GM19043 (cell line): ENCODE data around the gene ARHGEF4.

Experiments used
- ATAC-seq: cut with Tn5 transposase; IDR thresholded peaks from one replicate; pipeline ENCODE4 v1.9.1; 2021; ENCODE audit warnings: low read depth; ENCODE audit not compliant: unreplicated experiment

Gene ARHGEF4

DNA sequence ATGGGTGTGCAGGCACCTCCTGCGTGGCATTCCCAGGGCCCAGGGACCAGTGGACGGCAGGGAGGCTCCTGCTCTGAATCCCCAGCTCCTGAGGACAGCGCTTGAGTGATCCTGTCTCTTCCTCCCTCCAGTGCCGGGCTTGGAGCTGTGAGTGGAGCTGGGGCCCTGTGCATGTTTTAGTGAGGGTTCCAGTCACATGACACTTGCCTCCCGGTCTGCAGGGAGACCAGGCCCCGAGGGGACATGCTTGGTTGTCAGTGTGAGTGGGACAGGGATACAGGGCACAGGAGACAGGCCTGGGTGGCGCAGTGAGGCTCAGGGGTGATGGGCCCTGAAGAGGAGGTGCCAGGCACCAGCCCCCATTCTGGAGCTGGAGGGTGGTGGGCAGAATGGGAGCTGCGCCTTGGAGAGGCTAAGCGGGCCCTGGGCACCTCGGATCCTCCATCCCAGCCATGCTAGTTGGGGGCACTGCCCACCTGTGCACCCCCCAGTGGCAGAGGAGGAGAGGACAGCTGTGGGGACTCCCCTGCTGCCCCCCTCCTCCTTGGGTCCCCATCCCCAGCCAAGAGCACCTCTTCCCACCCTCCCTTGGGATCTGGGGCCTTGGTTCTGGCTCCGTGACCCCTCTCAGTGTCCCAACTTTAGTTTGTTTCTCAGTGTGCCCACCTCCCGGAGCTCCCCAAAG is 12.0 kb downstream of the ARHGEF4 start:
- no peak for ATAC-seq

DNA sequence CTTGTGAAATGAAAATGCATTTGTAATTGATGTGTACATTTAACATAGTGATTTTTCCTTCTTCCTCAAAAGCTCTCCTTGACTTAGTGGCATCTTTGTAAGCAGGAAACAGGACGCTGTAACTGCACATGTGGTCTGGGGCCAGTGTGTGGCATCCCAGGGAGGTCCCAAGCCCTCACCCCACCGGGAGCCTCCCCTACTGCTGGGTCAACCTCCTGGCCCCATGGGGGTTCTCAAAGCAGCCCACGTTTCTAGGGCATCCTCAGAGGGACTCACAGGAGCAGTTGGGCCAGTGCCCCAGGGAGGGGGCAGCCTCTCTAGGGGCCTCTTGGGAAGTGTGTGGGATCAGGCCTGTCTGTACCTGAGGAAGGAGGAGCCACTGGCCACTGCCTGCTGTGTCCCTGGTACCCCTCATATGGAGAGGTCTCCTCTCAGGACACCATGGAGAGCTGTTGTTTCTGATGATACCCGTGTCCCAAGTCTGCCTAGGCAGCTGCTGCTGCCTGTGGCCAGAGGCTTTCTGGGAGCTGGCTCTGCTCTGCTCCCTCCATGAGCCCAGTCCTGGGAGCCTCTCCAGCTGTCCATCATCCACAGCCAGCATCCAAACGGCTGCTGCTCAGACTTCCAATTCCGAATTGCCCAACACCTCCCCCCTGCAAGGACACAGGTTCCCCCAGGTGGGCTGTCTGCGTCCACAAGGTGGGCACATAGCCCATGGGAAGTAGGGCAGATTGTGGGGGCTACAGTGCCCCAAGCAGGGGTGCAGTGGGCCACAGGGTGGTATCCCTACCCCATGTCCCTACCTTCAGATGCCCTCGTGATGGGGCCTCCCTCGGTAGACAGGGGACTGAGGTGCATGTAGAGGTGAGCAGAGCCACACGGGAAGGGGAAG is 13.4 kb downstream of the ARHGEF4 start:
- no peak for ATAC-seq

DNA sequence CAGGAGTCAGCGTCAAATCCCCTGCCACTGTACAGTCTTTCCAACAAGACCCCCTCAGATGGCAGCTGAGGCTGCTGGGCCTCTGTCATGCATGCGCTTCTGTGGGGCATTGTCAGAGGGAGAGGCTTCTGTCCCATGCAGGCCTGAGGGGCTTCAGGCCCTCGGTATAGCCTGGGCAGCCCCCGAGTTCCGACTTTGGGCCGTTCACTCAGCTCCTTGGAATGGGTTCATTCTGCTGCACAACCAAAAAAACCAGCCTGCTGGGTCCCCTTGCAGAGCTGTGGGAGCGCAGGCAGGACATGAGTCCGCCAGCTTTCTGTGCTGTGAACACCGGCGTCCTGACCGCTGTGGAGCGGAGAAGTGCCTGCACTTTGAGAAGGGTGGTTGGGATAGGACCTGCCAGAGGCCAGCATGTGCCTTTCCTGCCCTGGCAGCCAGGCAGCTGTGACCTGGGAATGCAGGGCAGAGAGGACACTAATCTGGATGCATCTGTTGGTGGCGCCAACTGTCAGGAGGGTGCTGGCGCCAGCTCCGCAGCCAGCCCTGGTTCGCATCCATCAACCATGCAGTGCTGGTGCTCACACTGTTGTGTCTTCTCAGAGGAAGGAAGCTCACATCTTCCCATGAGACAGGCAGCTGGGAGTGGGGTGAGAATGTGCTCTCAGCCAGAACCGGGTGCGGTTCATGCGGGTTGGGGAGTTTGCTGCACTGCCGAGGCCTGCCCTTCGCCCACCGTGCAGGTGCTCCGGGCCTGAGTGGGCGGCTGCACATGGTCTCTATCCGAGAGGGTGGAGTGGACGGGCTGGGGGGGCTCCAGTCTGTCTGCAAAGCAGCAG is 14.3 kb downstream of the ARHGEF4 start:
- no peak for ATAC-seq

DNA sequence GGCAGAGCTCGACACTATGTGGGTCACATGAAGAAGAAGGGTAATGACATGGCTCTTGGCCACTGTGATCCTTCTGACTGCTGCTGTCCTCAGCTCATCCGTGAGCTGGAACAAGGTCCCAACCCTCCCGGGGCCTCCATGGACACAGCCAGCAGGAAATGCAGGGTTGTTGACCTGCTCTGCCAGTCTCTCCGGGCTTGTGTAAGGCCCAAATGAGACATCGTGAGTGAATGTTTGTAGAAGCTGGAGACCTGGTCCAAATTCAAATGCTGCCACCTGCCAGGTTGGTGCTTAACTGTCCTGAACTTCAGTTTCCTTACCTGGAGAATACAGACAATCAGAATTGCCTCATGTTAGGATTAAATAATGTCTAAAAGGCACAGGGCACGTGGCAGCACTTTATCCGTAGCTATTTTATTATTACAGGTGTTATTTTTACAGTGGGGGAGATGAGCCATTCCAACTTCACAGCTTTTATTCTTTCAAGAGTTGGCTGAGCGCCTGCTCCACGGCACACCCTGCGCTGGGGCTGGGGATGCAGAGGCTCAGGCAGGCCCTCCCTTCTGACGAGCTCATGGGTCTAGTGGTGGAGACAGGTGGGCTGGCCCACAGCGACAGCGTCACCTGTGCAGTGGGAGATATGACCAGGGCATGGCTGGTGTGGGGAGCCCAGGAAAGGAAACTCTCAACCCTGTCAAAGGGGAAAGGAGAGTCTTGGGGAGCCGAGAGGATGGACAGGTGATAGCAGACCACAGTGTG is 15.1 kb downstream of the ARHGEF4 start:
- no peak for ATAC-seq

DNA sequence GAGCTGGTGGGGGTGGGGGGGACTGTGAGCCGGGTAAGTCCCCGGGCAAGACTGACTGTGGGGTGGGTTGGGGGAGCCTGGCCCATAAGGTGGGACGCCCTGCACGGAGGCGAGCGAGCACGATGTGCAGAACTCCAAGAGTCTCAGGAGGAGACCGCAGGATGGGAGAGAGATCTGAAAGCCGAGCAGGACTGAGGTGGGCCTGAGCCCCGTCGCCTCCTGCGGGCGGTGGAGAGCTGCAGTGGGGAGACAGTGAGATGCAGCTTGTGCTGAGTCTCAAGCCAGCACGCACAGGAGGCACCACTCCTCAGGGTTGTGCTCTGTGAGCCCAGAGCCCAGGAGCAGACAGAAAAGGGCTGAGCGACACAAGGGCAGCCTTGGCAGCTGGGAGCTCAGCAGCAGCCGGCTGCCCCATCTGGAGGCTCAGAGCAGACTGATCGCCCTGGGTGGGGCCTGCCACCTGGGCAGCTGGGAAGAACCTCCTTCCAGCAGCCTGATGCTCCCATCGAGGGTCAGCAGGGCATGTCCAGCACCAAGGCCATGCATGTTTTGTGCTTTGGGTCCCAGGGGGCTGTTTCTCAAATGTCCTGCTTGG is 15.9 kb downstream of the ARHGEF4 start:
- no peak for ATAC-seq

DNA sequence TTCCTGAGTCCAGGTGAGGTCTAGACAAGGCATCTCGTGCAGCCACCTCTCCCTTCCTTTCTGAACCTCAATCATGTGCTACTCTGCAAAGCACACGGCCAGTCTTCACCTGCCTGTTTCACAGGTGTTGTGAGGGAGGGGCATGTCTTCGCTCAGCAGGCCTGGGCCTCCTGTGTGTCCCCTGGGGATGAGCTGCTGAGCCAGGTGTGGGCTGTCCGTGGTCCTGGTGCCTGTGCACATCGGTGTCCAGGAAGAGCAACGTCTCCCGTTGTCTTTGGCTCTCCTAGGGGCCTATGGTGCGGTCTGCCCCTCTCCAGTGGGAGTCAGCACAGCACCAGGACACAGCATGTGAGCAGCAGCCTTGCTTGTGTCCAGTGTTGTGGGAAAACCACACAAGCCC is 16.7 kb downstream of the ARHGEF4 start:
- ATAC-seq: no peak

DNA sequence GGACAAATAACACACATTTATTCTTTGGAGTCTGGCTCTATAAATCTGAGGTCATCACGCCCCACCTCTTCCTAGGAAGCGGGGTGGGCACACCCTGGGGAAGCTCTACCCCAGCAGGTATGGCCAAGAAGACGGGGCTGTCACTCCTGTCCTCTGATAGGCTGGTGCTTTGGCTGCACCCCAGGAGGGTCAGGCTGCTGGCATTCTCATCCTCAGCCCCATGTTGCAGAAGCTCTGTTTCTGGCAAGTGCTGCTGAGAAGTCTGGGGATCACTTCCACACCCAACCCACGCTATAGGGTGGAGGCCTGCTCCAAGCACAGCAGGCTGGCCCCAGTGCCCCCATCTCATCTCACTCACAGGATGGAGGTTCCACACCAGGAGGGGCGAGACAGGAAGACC is 17.6 kb downstream of the ARHGEF4 start:
- no peak for ATAC-seq

DNA sequence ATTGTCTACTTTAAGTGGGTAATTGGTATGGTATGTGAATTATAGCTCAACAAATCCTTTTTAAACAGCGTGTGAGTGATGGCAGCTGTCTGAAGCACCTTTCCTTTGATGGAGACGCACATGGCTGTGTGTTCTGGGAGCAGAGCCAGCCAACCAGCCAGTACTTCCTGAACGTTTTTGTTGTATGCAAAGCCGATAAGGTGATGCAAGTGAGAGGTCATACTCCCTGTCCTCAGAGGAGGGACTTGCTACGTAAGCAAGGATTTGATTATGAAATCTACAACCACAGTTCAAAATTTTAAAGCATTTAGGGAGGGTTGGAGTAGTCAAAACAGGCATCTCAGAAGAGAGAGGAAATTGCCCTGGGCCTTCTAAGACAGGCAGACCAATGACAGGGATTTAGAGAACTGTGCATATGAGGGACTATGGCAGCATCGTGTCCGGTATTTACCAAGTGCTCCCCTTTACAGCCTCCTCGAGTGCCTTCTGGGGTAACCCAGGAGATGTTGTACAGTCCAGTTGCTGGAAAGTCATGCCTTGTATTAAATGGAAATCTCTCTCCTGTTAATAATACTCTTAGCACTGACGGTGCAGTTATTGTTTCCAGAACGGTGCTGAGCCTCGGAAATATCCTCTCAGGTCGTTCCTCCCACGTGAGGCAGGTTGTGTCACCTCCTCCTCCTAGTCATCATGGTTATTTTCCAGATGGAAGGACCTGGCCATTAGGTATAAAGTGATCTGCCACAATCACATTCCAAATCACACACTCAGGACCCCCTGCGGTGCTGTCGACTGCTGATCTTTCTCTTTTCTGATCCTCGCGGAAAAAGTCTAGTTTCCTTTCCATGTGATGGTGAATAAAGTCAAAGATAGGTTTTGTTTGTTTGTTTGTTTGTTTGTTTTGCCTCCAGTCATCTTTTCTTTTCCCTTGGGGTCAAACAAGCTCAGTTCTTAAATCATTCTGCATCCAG is 28.4 kb downstream of the ARHGEF4 start:
- no peak for ATAC-seq

DNA sequence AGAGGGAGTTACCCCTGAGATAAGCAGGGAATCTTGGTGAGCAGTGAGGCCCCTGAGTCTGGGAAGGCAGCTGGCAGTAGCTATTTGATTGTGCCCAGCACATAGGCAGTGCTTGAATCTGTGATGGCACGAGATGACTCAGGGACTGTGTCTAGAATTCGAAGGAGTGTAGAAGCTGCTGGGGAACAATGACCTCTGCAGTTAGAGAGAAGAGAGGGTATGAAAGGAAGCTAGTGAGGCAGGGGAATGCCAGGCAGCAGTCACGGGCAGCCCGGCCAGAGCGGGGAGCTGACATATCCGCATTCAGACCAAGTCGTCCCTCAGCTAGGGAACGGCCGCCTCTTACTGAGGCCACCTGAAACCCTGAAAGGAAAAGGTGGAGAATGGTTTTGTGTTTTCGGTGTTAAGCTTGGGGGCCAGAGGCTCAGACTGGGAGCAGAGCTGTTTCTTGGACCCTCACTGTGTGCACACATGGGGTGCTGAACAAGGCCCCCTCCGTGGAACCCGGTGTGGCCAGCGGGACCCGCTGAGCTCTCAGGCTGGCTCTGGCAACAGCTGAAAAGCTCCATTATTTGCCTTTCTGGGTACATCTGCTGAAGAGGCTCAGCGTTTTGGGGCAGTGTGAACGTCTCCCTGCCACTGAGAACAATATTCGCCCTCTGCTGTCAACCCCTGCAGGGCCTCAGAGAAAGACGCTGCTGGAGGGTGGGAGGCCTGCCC is 32.9 kb downstream of the ARHGEF4 start:
- no peak for ATAC-seq

DNA sequence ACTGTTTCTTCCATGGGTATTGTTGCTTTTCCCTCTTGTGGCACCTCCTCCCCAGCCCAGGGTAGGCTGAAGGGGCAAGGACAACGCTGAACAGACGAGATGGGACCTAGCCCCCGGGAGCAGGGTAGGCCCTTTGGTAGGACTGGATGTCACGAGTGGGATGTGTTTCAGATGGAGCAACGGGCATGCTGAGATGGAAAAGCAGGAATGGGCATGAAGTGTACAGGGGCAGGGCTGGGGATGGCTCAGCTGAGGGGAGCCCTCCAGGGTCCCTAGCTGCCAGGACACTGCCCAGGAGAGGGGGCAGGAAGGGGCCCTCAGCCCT is 33.4 kb downstream of the ARHGEF4 start:
- no peak for ATAC-seq

DNA sequence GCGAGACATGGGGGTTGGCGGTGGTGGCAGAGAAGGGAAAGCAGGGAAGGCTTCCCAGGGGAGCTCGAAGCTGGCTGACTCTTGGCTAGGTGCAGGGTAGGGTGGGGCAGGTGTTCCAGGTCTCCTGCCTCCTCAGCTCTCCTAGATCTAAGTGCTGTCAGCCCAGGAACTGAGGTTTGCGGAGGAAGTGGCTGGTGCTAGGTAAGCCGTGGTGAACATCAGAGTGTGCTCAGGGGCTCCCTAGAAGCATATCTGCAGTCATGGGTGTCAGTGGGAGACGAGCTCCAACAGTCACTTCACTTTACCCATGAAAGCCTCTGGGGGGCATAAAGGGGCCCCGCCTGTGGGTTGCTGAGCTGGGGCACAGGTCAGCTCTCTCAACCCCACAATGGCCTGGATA is 34.1 kb downstream of the ARHGEF4 start:
- no peak for ATAC-seq

DNA sequence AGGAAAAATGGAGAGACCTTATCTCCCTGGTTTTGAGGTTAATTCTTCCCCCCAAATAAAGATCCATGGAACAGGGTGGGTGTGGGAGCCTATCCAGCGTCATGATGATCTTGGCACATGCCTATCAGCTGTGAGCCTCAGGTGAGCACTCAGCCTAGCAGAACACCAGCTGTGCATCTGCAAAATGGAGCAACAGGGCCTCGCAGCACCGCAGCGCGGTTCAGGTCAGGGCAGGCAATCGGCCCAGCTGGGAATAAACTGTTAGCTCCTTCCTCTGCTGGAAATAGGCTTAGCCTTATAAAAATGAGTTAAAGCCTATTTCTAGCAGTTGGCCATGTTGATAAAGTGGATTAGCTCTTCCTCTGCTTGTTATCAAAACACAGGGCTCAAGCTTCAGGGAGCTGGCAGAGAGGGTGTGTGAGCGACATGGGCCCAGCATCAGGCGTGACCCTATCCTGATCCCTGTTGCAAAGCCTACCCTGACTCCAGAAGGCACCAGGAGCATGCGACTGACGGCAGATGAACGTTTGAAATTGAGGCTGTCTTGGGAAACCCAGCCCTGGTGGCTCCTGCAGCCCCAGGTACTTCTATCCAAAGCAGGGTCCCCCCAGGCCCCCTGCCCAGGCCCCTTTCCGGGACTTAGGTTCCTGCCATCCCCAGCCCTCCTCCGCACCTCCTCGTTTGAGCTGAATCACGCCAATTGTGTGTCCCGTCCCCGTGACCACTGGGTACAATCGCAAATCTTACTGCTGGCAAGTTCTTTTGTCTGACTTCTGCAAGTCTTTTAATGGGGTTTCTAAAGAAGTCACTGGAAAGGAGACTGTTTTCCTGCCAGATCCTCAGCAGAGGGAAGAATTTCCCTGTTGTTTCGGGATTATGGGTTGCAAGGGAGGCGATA is 35.4 kb downstream of the ARHGEF4 start:
- no peak for ATAC-seq

DNA sequence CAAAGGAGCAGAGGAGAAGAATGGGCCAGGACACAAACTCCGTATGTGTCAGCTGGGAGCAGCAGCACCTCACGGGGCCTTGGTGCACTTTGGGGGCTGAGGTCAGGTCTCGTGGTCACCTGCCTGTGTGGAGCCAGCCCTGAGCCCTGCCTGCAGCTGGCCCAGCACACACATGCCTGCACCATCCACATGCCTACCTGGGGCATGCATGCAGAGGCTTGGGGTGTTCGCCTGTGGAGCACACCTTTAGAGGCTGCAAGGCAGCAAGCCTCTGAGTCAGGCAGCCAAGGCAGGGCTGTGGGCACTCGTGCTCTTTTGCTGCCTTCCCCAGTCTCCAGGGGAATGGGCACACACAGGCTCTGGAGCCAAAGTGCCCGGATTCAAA is 36.0 kb downstream of the ARHGEF4 start:
- no peak for ATAC-seq

DNA sequence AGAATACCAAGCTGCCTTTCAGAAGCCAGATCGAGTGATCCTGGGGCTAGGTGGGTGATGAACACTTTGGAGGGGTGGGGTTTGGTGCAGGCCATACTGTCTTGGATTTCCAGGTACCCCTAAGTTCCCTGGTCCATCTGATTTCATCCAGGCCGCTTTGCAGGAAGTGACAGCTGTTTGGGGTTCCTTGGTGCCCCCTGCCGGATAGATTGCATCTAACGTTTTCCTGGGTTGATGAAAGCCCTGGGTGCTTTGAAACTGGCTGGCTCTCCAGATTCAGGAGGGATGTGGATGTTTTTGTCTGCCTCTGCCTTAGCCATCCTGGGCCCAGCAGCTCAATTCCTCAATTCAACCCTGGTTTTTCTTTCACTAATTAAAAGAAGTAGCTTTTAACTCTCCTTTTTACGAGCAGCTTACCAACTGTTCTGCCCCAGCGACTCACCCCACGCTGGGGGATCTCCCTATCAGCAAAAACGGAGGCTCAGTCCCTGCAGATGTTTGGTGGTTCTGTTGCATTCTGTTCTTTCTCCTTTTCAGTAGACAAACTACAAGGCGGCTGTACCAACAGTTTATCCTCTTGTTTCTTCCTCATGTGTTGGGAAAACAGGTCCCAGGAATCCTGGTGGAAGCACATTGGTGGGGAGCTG is 37.1 kb downstream of the ARHGEF4 start:
- ATAC-seq: peak; percentile 79

DNA sequence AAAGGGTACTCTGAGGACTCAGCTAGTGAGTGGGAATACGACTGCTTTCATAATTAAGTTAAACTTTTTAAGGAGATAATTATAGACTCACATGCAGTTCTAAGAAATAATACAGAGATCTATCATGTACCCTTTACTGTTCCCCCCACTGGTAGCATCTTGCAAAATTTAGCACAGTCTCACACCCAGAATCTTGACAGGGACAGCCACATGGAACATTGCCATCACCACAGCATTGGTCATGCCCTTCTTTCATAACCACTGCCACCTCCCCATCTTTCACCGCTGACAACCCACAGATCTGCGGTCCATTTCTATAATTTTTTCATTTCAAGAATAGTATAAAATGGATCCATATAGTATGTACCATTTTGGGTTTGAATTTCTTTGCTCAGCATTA is 37.8 kb downstream of the ARHGEF4 start:
- ATAC-seq: no peak

DNA sequence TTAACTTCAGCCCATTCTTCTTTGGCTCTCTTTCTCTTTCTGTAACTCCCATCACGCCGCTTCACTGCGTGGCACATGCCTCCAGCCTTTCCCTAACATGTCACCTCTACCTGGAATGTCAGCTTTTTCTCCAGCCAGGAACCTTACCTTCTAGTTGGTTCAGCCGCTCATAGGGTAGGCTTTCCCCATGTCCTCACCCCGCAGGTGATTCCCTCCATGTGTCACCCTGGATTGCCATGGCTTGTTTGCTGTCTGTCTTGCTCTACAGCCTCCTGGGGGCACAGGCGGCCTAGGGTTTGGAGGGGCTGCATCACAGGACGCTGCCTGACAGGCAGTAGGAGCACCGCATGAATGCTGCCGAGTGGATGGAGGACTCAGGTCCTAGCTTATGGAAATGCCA is 39.2 kb downstream of the ARHGEF4 start:
- ATAC-seq: no peak

DNA sequence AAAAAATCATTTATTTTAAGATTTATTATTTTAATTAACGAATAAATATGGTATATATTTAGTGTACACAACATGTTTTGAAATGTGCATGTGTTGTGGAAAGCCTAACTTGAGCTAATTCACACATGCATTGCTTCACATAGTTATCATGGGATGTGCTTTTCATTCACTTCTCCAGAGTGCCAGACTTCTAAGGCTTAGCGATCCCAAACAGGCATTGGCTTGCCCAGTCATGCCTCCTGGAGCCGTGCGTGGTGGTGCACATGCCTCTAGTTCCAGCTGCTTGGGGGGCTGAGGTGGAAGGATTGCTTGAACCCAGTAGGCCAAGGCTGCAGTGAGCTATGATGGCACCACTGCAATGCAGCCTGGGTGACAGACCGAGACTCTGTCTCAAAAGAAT is 40.5 kb downstream of the ARHGEF4 start:
- no peak for ATAC-seq
